Measurements from ENCODE around the gene FRAS1.

- no peak for TF ChIP-seq CTCF (IDR thresholded peaks at IDR 0.05)
- TF ChIP-seq POLR2A (IDR thresholded peaks at IDR 0.05) = no peak
These were observed 338.5 kb downstream of the FRAS1 start for GRCh38 chr4:78395642-78396041.

Data from heart left ventricle (tissue), 13 donors.